GM13976 (cell line): ENCODE data around the gene MAPKBP1.
"Not testable (repeated sequence)": the region's sequence is repeated elsewhere in the genome, so short reads cannot be mapped to it uniquely, and the experiment has no call there.

Experiments used
- DNase-seq: peaks from one replicate; pipeline ENCODE4 v3.0.0; 2012; ENCODE audit warnings: low spot score
- in situ Hi-C: fragments of 300-500 bp; cut with MboI; formaldehyde crosslinking; loops from one replicate; pipeline ENCODE4 v1.12.0; 2022; ENCODE audit warnings: low sequenced_read_pairs, mixed read lengths, inconsistent platforms; ENCODE audit not compliant: unreplicated experiment
- TF ChIP-seq, protein P1 (sequence below): IDR thresholded peaks from 2 replicates; pipeline ENCODE4 v1.5.1; 2012; ENCODE audit warnings: borderline replicate concordance, mild to moderate bottlenecking; ENCODE audit not compliant: insufficient read depth; ENCODE audit errors: extremely low read depth, missing control alignments, control extremely low read depth

Gene MAPKBP1

DNA sequence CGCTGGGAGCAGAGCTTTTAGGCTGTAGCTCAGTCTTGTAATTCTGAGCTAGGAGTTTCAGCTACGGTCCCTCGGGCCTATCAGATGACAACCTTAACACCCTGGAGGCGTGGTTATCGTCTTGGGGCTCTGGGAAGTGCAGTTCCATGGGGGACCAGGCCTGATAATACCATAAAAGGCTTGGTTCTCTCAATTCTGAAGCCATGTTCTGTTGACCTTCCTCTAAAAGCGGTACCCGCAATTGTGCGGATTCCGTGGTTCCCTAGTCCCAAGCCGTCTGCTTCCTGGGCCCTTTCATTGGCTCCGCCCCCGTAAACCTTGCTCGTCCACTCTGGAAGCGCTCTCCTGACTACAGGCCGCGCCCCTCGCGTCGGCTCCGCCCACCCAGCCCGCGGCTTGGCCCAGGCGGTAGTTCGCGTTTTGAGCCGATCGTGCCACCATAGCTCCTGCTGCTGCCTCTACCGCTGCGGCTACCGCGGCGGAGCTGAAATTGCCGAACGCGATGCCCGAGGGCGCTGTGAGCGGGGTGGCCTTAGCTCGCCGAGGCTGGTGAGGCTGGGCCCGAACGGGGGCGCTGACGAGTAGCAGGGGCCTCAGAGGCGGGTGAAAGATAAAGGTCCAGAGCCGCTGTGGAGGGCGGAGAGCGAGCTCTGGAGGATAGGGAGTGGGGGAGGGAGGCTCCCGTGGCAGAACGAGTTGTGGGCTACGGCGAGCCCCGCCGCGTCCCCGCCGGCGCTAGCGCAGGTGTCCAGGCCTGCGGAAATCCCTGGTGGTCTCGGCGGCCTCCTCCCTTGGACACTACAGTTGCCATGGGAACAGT is at the start of gene MAPKBP1:
MAPKBP1 (plus strand) TSS at position 423 of the 820 bp plus-strand sequence. CDS start 792 bp downstream, outside the sequence.
- DNase-seq, result peak; percentile 97
- TF ChIP-seq, protein P1, sequence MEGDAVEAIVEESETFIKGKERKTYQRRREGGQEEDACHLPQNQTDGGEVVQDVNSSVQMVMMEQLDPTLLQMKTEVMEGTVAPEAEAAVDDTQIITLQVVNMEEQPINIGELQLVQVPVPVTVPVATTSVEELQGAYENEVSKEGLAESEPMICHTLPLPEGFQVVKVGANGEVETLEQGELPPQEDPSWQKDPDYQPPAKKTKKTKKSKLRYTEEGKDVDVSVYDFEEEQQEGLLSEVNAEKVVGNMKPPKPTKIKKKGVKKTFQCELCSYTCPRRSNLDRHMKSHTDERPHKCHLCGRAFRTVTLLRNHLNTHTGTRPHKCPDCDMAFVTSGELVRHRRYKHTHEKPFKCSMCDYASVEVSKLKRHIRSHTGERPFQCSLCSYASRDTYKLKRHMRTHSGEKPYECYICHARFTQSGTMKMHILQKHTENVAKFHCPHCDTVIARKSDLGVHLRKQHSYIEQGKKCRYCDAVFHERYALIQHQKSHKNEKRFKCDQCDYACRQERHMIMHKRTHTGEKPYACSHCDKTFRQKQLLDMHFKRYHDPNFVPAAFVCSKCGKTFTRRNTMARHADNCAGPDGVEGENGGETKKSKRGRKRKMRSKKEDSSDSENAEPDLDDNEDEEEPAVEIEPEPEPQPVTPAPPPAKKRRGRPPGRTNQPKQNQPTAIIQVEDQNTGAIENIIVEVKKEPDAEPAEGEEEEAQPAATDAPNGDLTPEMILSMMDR, result peak; percentile 94
- in situ Hi-C loops, result loop anchor here (5.0 kb wide), 1 partner anchor 33 kb away; no protein-coding TSS in a partner anchor

DNA sequence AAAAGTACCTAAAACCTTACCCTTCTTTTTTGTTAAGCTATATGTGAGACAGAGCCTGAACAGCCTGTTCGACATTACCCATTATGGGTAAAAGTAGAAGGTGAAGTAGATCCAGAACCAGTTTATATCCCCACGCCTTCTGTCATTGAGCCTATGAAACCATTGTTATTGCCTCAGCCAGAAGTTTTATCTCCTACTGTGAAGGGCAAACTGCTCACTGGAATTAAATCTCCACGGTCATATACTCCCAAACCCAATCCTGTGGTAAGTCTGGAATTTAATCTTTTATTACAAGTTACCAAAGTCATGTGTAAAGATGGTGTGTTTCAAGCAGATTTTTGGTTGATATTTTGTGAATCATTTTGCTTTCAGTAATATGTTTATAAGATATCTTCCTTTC is 47.1 kb upstream of the MAPKBP1 start:
- in situ Hi-C loops, result no loop called here
- DNase-seq, result no peak
- TF ChIP-seq, protein P1, result no peak

GRCh38 chr15:41728061-41728460 is 46.2 kb upstream of the MAPKBP1 start:
- DNase-seq, in situ Hi-C loops: not testable (repeated sequence)

- TF ChIP-seq, protein P1, result no peak
- DNase-seq, result peak; percentile 21
- in situ Hi-C loops, result no loop called here
These were observed 43.7 kb upstream of the MAPKBP1 start for GRCh38 chr15:41730543-41730942.

DNA sequence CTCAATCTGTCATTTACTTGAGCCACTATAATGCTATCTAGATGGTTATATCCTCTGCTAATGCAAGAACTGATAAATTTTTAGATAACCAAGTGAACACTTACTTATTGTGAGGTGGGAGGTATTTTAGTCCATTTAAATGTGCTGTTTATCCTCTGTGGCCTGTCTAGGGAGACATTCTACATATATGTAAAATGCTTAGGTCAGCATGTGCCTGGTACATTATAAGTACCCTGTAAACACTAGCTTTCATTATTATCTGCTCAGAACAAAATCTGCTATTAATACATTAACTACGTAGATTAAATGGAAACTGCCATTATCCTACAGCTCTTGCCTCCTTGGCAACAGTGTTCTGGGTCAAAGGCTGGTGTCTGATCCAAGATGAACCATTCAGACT is 41.8 kb upstream of the MAPKBP1 start:
- in situ Hi-C loops, result no loop called here
- DNase-seq, result no peak
- TF ChIP-seq, protein P1, result no peak

DNA sequence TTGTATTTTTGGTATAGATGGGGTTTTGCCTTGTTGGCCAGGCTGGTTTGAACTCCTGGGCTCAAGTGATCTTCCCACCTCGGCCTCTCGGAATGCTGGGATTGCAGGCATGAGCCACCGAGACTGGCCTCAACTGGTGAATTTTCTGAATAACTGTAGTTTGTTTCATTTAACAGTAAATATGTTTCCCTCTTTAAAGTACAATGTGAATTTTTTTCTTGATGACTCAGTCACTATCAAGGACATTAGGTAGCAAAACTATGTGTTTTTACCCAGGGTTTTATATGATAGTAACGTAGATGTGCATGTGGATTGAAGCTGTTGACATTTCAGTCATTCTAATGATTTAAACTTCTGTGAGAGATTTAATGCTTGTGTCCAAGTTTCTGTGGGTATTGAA is 40.2 kb upstream of the MAPKBP1 start:
- TF ChIP-seq, protein P1, result no peak
- in situ Hi-C loops, result no loop called here
- no peak for DNase-seq

DNA sequence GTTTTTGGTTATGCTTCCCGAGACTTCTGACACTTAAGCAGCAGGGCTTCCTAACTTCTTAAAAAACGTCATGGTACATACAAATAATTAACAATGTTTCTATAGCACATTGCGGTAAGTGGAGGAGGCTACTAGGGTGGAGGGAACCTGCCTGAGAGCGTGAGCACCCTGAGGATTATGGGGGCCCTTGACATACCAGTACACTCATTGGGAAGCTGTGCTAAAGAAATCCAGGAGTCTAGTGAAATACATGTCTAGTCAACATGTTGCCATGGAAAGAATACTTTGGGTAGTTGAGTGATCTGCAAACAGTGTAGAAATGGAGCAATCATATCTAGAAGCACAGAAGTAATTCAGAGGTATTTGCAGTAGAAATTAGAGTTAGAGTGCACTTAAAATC is 39.2 kb upstream of the MAPKBP1 start:
- DNase-seq, result no peak
- in situ Hi-C loops, result no loop called here
- TF ChIP-seq, protein P1, result no peak

DNA sequence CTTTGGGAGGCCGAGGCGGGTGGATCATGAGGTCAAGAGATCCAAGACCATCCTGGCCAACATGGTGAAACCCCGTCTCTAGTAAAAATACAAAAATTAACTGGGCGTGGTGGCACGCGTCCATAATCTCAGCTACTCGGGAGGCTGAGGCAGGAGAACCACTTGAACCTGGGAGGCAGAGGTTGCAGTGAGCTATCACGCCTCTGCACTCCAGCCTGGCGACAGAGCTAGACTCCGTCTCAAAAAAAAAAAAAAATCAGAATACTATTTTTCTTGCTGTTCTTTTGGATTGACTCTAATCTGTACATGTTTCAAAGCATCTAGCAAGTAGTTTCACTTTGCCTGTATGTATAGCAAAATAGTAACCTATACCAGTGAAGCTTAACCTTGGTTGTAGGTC is 38.8 kb upstream of the MAPKBP1 start:
- DNase-seq, in situ Hi-C loops: not testable (repeated sequence)
